Hepatocyte (in vitro differentiated cells): ENCODE results near the gene ZSCAN12.

Experiments used
- CTCF ChIP-seq: fragments of 200-600 bp; sonication (generic); IDR thresholded peaks from 2 replicates; pipeline ENCODE4 v1.5.1; 2016; ENCODE audit warnings: antibody characterized with exemption, mild to moderate bottlenecking; ENCODE audit not compliant: poor library complexity
- EZH2 ChIP-seq: fragments of 200-600 bp; sonication (generic); IDR thresholded peaks from 2 replicates; pipeline ENCODE4 v1.6.1; 2016; ENCODE audit warnings: antibody characterized with exemption, mild to moderate bottlenecking, borderline replicate concordance
- EZH2phosphoT487 ChIP-seq: fragments of 200-600 bp; sonication (generic); IDR thresholded peaks from one replicate; pipeline ENCODE4 v1.6.1; 2018; ENCODE audit warnings: antibody characterized with exemption, mild to moderate bottlenecking, low read depth, moderate library complexity; ENCODE audit not compliant: unreplicated experiment, severe bottlenecking

GRCh38 chr6:28351087-28351486 lies 48.5 kb downstream of the ZSCAN12 start:
- TF ChIP-seq CTCF (no peak), EZH2 (no peak), EZH2phosphoT487 (no peak)
